ENCODE measurements around the gene ACTL7B.

The ACTL7B gene

GRCh38 chr9:108809269-108809668, 46.5 kb downstream of the ACTL7B start:
- 90 to 91% methylated on average over 3 of the region's 3 CpGs for WGBS, 2 experiments
- H3K27ac ChIP-seq (ENCODE audit: insufficient read depth, low read depth, low read length, poor library complexity, severe bottlenecking): no peak overlapping the region
- no peaks in the 10 kb centered on the region for H3K4me1 ChIP-seq (ENCODE audit: control insufficient read depth, insufficient read depth, low read length)
- H3K4me3 ChIP-seq (ENCODE audit: insufficient read depth, low read depth, low read length): no peak overlapping the region
- no peaks in the 10 kb centered on the region for H3K9me3 ChIP-seq (ENCODE audit: control insufficient read depth, low read length)
- no peaks in the 10 kb centered on the region for H3K36me3 ChIP-seq (ENCODE audit: control insufficient read depth, insufficient read depth, low read length)
- H3K27me3 ChIP-seq (ENCODE audit: control insufficient read depth, insufficient read depth, low read length, poor library complexity, severe bottlenecking): no peaks in the 10 kb centered on the region

Measured in ectodermal cell (in vitro differentiated cells).